ENCODE measurements around the gene SARDH. TPM values are rescaled to one million over a fixed set of nuclear protein-coding genes. Genes with fewer than 3 reads are reported as not detected.

SARDH gene
- total and polyA plus RNA-seq, 2 of the 8 experiments (the other 6 are each of a cell fraction or from before 2014, with no cell fraction given): 6.4 to 7.4 TPM

DNA sequence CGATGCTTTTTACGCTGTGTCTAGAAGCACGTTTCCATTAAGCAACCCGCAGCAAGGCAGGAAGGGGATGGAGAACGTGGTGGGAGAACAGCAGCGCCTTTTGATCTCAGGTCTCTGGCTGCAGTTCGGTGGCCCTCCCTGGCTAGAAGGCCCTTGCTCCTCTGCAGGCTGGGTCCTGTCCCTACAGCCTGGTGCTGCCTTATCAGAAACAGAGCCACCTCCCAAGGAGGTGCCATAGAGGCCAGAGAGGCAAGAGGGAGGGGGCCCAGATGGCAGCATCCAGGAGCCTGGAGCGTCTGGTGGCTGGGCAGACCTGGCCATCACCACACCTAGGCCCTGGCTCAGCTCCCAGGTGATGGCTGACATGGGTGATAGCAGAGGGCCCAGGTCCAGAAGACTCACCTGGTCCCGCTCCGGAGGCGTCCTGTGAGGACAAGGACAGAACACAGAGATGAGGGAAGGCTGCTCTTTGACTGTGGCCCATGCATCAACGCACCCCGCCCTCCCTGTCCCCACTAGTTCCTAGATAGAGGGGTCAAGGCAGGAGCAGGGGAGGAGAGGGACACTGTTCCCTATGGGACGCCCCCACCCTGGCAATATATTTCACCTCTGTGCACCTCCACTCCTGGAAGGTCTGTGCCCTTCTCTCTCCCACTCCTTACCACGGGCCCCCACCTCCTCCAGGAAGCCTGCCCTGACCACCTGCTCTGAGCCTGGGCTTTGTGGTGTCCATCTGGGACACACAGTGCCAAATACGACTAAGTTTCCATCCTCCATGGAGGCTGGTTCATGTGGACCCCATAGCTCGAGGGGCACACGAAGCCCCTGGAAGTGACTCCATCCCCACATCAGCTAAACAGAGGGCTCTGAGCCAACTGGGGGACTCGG, 41.6 kb upstream of the SARDH start (continued):
- TF ChIP-seq TEAD4 (IDR thresholded peaks at IDR 0.05; ENCODE audit: low read depth, low read length) (no peak), RFX5 (IDR thresholded peaks at IDR 0.05; ENCODE audit: borderline replicate concordance, low read depth, low read length) (no peak), ZNF274 (IDR thresholded peaks at IDR 0.05; ENCODE audit: borderline replicate concordance, extremely low read depth, low read length) (no peak), SIRT6 (IDR thresholded peaks at IDR 0.05; ENCODE audit: low read length) (no peak), TCF12 (IDR thresholded peaks at IDR 0.05; ENCODE audit: low read depth, low read length) (no peak), TBP (IDR thresholded peaks at IDR 0.05; ENCODE audit: low read depth, low read length) (no peak), NANOG (IDR thresholded peaks at IDR 0.05; ENCODE audit: insufficient read depth, low read depth, low read length, poor library complexity, severe bottlenecking) (no peak), FOSL1 (IDR thresholded peaks at IDR 0.05; ENCODE audit: insufficient read depth, low read depth, low read length) (no peak), JUND (IDR thresholded peaks at IDR 0.05; ENCODE audit: low read length) (no peak), PHF8 (conservative IDR thresholded peaks at IDR 0.05; ENCODE audit: low read depth, low read length) (no peak), HDAC6 (IDR thresholded peaks at IDR 0.05; ENCODE audit: low read depth, low read length) (no peak)
- TF ChIP-seq, protein P1, sequence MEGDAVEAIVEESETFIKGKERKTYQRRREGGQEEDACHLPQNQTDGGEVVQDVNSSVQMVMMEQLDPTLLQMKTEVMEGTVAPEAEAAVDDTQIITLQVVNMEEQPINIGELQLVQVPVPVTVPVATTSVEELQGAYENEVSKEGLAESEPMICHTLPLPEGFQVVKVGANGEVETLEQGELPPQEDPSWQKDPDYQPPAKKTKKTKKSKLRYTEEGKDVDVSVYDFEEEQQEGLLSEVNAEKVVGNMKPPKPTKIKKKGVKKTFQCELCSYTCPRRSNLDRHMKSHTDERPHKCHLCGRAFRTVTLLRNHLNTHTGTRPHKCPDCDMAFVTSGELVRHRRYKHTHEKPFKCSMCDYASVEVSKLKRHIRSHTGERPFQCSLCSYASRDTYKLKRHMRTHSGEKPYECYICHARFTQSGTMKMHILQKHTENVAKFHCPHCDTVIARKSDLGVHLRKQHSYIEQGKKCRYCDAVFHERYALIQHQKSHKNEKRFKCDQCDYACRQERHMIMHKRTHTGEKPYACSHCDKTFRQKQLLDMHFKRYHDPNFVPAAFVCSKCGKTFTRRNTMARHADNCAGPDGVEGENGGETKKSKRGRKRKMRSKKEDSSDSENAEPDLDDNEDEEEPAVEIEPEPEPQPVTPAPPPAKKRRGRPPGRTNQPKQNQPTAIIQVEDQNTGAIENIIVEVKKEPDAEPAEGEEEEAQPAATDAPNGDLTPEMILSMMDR (IDR thresholded peaks at IDR 0.05; ENCODE audit: control extremely low read depth in 1 of 3, insufficient read depth in 1 of 3, low read depth in 1 of 3, low read length in 3 of 3): no peak
